A172 (cell line): ENCODE results near the gene COMMD9. TPM values are rescaled to one million over a fixed set of nuclear protein-coding genes. Genes with fewer than 3 reads are reported as not detected.

ENCODE experiments used
- DNase-seq: peaks from one replicate; pipeline ENCODE4 v3.0.0-alpha.2; 2015; ENCODE audit warnings: low spot score
- total RNA-seq: library from RNA; depleted of rRNA; stranded (reverse); fragments of >200 nt; shearing (Covaris generic); gene quantifications from 2 replicates; pipeline ENCODE4 v1.2.3, GENCODE V29; 2014

Gene COMMD9
- total RNA-seq, 1 experiment from 2014 or later, result 121 TPM

GRCh38 chr11:36296884-36297543 is 7.8 kb upstream of the COMMD9 start:
- DNase-seq, result no peak

GRCh38 chr11:36295926-36296325 is 6.7 kb upstream of the COMMD9 start, which contains the start of gene PRR5L:
Gene PRR5L (plus strand): TSS chr11:36296288. CDS start chr11:36401122, 104,834 bp downstream.
- no peak for DNase-seq

- peak; percentile 33 for DNase-seq
These were observed 3.1 kb upstream of the COMMD9 start for GRCh38 chr11:36292311-36292722.

- DNase-seq, result no peak
These were observed 590 bp downstream of the COMMD9 start for GRCh38 chr11:36288442-36289225.

- DNase-seq, result no peak
These were observed 6.3 kb downstream of the COMMD9 start for GRCh38 chr11:36282926-36283325.

- no peak for DNase-seq
These were observed 7.4 kb downstream of the COMMD9 start for GRCh38 chr11:36281850-36282249.

GRCh38 chr11:36280531-36280930 is 8.7 kb downstream of the COMMD9 start:
- no peak for DNase-seq

- DNase-seq, result no peak
These were observed 10.5 kb downstream of the COMMD9 start for GRCh38 chr11:36278531-36279282.

GRCh38 chr11:36274414-36274813 is 14.8 kb downstream of the COMMD9 start:
- DNase-seq, result no peak

- DNase-seq, result no peak
These were observed 16.1 kb downstream of the COMMD9 start for GRCh38 chr11:36273110-36273509.

GRCh38 chr11:36271794-36272407 is 17.3 kb downstream of the COMMD9 start:
- DNase-seq, result no peak

GRCh38 chr11:36270701-36271100 is 18.5 kb downstream of the COMMD9 start:
- no peak for DNase-seq

- no peak for DNase-seq
These were observed 20.8 kb downstream of the COMMD9 start for GRCh38 chr11:36268337-36268985.

GRCh38 chr11:36266767-36267166 is 22.5 kb downstream of the COMMD9 start:
- DNase-seq, result no peak

- DNase-seq, result peak; percentile 51
These were observed 23.2 kb downstream of the COMMD9 start for GRCh38 chr11:36265793-36266628.

GRCh38 chr11:36264973-36265344 is 24.3 kb downstream of the COMMD9 start:
- no peak for DNase-seq

- DNase-seq, result no peak
These were observed 24.9 kb downstream of the COMMD9 start for GRCh38 chr11:36264011-36264972.

- DNase-seq, result no peak
These were observed 28.1 kb downstream of the COMMD9 start for GRCh38 chr11:36261094-36261493.

- peak; percentile 66 for DNase-seq
These were observed 30.4 kb downstream of the COMMD9 start for GRCh38 chr11:36258730-36259360.
